Measurements from ENCODE around the gene COL20A1.
A peak's percentile ranks its signal among the peaks of the same experiment; 100 is the strongest.

COL20A1 gene

DNA sequence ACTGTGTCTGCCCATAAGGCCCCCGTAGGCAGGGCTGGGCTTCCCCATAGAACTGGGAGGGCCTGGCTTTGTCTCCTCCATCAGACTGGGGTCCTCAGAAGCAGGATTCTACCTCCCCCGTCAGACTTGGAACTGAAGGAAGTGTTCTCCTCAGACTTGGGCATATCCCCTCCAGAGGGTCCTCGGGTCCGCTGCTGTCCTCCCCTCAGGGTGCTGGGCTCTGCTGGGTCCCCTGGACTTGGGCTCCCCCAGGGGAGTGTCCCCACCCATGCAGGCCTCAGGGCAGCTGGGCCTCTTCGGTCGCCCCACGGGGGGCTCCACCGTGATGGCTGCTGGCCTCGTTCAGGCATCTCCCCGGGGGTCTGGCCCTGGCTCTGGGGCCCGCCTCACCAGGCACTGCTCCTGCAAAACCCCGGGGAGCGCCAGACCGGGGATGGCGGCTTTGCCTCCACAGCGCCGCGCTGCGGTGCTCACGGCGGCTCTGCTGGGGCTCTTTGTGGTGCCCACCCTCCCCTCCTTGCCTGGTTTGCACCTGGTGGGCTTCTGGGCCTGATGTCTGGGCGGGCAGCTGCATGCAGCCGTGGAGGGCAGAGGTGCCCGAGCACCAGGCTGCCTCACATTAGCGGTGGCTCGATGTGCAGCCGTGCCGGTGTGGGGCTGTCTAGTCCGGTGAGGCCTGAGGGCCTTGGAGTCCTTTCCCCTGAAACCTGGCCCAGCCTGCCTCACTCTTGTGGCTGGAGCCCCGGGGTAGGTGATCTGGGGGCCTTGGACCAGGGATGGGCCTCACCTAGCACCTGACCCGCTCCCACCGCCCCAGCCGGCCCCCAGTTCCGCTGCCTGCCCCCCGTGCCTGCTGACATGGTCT, 13.9 kb downstream of the COL20A1 start:
- in situ Hi-C loops (cut with HindIII; ENCODE audit: low sequenced_read_pairs), result no loop called here
- DNase-seq (ENCODE audit: low read depth, low spot score), result no peak
- H3K4me3 ChIP-seq (ENCODE audit: low read depth, low read length), result no peak overlapping the region
- TF ChIP-seq, protein P1, sequence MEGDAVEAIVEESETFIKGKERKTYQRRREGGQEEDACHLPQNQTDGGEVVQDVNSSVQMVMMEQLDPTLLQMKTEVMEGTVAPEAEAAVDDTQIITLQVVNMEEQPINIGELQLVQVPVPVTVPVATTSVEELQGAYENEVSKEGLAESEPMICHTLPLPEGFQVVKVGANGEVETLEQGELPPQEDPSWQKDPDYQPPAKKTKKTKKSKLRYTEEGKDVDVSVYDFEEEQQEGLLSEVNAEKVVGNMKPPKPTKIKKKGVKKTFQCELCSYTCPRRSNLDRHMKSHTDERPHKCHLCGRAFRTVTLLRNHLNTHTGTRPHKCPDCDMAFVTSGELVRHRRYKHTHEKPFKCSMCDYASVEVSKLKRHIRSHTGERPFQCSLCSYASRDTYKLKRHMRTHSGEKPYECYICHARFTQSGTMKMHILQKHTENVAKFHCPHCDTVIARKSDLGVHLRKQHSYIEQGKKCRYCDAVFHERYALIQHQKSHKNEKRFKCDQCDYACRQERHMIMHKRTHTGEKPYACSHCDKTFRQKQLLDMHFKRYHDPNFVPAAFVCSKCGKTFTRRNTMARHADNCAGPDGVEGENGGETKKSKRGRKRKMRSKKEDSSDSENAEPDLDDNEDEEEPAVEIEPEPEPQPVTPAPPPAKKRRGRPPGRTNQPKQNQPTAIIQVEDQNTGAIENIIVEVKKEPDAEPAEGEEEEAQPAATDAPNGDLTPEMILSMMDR (IDR thresholded peaks at IDR 0.05; ENCODE audit: low read depth, low read length), result no peak

DNA sequence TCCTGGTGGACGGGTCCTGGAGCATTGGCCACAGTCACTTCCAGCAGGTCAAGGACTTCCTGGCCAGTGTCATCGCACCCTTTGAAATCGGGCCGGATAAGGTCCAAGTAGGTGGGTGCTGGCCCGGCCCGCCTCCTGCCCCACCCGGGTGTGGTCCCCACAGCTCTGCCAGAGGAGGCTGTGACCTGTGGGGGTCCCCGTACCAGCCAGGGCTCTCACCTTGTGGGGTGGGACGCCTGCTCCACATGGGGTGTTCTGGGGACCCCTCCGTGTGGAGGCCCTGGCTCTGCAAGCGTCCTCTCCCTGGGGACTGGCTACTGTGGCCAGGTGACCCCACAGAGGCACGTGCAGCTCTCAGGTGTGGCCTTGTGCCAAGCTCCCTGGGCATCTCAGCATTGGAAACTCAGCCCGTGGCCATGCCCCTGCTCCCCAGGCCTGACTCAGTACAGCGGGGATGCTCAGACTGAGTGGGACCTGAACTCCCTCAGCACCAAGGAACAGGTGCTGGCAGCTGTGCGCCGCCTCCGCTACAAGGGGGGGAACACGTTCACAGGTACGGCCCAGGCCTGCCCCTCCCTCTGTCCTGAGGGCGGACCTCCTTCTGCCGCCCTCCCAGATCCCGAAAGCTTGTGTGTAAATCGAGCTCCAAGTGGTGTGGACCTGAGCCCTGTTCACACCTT, 14.7 kb downstream of the COL20A1 start:
- no peak for DNase-seq (ENCODE audit: low read depth, low spot score)
- in situ Hi-C loops (cut with HindIII; ENCODE audit: low sequenced_read_pairs), result no loop called here
- no peak overlapping the region for H3K4me3 ChIP-seq (ENCODE audit: low read depth, low read length)
- TF ChIP-seq, protein P1 (IDR thresholded peaks at IDR 0.05; ENCODE audit: low read depth, low read length), result no peak

DNA sequence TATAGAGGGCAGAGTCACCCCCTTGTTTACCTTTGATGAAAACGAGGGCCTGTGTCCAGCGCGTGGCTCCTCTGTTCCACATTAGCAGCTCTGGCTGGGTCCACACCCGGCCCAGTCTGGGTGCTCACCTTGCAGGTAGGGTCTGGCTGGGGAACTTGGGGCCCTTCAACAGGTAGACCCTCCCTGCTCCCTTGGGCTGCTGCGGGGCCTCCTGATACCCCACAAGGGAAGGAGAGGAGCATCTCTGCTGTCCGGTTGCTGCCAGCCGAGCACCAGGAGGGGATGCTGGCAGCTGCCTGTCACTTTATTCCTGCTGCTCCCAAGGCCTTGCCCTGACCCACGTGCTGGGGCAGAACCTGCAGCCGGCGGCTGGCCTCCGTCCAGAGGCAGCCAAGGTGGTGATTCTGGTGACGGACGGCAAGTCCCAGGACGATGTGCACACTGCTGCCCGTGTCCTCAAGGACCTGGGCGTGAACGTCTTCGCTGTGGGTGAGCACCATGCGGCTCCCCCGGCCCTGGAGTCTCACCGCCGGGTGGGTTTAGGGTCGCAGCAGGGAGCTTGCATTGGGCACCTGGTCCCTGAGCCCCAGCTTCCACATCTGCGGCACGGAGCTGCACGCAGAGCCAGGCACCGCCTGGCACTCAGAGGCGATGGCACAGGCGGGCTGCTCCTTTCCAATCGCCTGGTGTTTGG, 15.4 kb downstream of the COL20A1 start:
- TF ChIP-seq, protein P1 (IDR thresholded peaks at IDR 0.05; ENCODE audit: low read depth, low read length), result no peak
- no peak for DNase-seq (ENCODE audit: low read depth, low spot score)
- in situ Hi-C loops (cut with HindIII; ENCODE audit: low sequenced_read_pairs), result no loop called here
- no peak overlapping the region for H3K4me3 ChIP-seq (ENCODE audit: low read depth, low read length)

DNA sequence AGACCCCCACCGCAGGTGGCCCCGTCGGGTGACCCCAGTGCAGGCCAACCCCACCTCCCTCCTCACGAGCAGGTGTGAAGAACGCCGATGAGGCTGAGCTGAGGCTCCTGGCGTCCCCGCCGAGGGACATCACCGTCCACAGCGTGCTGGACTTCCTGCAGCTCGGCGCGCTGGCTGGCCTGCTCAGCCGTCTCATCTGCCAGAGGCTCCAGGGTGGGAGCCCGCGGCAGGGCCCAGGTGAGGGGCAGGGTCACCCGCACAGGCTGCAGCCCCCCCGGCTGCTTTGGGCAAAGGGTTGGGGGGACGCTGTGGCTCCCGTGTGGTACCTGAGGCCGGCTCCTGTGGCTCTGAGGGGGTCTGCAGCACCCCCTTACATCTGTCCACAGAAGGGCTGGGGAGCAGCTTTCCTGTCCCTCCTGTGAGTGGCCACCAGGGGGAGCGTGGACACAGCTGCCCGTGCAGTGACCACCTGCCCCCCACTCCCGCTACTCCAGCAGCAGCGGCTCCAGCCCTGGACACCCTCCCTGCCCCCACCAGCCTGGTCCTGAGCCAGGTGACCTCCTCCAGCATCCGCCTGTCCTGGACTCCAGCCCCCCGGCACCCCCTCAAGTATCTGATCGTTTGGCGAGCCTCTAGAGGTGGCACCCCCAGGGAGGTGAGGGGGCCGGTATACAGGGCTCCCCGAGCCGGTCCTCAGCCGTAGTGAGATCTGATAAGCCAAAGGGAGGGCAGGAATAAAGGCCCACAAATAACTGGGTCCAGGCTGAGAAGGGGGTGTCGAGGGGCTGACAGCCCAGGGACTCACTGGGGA, 16.5 kb downstream of the COL20A1 start:
- TF ChIP-seq, protein P1 (IDR thresholded peaks at IDR 0.05; ENCODE audit: low read depth, low read length), result peak; percentile 93
- peak; percentile 10 for DNase-seq (ENCODE audit: low read depth, low spot score)
- H3K4me3 ChIP-seq (ENCODE audit: low read depth, low read length), result no peak overlapping the region
- in situ Hi-C loops (cut with HindIII; ENCODE audit: low sequenced_read_pairs), result no loop called here

DNA sequence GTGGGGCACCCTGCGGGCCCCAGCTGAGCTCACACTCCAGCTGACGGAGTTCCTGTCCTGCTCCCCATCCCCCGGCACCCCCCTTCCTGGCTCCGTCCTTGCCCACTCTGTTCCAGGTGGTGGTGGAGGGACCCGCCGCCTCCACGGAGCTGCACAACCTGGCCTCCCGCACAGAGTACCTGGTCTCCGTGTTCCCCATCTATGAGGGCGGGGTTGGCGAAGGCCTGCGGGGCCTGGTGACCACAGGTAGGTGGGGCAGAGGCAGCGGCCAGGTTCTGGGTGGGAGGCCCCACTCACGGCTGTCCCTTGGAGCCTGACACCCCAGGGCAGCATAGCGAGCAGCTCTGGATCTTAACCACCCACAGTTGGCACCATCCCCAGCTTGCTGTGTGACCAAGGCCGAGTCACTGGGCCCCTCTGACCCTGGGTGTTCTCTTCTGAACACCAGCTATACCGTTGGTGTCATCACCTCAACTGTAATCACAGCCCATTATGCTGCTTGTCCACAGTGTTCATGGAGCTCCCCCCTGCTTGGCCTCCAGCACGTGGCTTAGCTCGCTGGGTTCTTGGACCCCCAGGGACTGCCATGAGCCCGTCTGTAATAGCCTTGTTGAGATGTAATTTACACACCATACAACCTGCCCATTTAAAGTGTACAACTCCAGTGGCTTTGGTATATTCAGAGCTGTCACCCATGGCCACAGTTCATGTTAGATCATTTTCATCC, 17.4 kb downstream of the COL20A1 start:
- H3K4me3 ChIP-seq (ENCODE audit: low read depth, low read length), result no peak overlapping the region
- in situ Hi-C loops (cut with HindIII; ENCODE audit: low sequenced_read_pairs), result no loop called here
- no peak for DNase-seq (ENCODE audit: low read depth, low spot score)
- TF ChIP-seq, protein P1 (IDR thresholded peaks at IDR 0.05; ENCODE audit: low read depth, low read length), result no peak

All from astrocyte of the spinal cord (primary cell).